ENCODE results near the gene ARHGAP45. TPM values are rescaled to one million over a fixed set of nuclear protein-coding genes. Genes with fewer than 3 reads are reported as not detected.

ARHGAP45 gene
- total RNA-seq, 1 donor from 2014 or later = 0.57 TPM

GRCh38 chr19:1115646-1116420, 48.9 kb downstream of the ARHGAP45 start:
- no peak overlapping the region for H3K4me3 Mint-ChIP-seq (ENCODE audit: unreplicated experiment)
- H3K36me3 Mint-ChIP-seq (ENCODE audit: low read depth) = peaks cover 6% of the 10 kb centered on the region
- DNase-seq (ENCODE audit: low spot score) = no peak
- TF ChIP-seq CTCF (IDR thresholded peaks at IDR 0.05) = no peak
- no peaks in the 10 kb centered on the region for H3K27me3 Mint-ChIP-seq (ENCODE audit: low read depth)
- peaks cover 6% of the 10 kb centered on the region for H3K4me1 Mint-ChIP-seq (ENCODE audit: low read depth)
- no peak overlapping the region for H3K27ac Mint-ChIP-seq (ENCODE audit: unreplicated experiment)
- no peaks in the 10 kb centered on the region for H3K9me3 Mint-ChIP-seq (ENCODE audit: low read depth)

GRCh38 chr19:1116726-1117581, 50.0 kb downstream of the ARHGAP45 start:
- no peak overlapping the region for H3K27ac Mint-ChIP-seq (ENCODE audit: unreplicated experiment)
- peaks cover 6% of the 10 kb centered on the region for H3K4me1 Mint-ChIP-seq (ENCODE audit: low read depth)
- TF ChIP-seq CTCF (IDR thresholded peaks at IDR 0.05) = no peak
- DNase-seq (ENCODE audit: low spot score) = no peak
- no peaks in the 10 kb centered on the region for H3K27me3 Mint-ChIP-seq (ENCODE audit: low read depth)
- H3K36me3 Mint-ChIP-seq (ENCODE audit: low read depth) = peaks cover 15% of the 10 kb centered on the region
- no peaks in the 10 kb centered on the region for H3K9me3 Mint-ChIP-seq (ENCODE audit: low read depth)
- H3K4me3 Mint-ChIP-seq (ENCODE audit: unreplicated experiment) = no peak overlapping the region

DNA sequence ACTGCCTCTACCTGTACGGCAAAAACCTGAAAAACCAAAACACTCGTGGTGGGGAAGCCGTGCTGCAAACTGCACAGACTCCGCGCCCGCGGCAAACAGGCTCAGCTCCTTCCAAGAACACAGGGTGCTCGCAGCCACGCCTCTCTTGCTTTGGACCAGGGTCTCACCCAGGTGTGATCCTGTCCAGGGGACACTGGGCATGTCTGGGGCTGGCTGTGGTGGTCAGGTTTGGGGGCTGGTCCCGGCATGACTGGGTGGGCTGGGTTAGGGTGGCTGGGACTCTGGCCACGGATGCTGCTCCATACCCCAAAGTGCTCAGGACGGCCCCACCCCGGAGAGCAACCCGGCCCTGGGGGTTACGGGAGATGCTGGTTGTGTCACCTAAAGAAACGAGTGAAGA, 50.7 kb downstream of the ARHGAP45 start:
- Mint-ChIP-seq H3K4me1 (ENCODE audit: low read depth) (peaks cover 6% of the 10 kb centered on the region), H3K4me3 (ENCODE audit: unreplicated experiment) (no peak overlapping the region), H3K27ac (ENCODE audit: unreplicated experiment) (no peak overlapping the region), H3K27me3 (ENCODE audit: low read depth) (no peaks in the 10 kb centered on the region), H3K9me3 (ENCODE audit: low read depth) (no peaks in the 10 kb centered on the region), H3K36me3 (ENCODE audit: low read depth) (peaks cover 15% of the 10 kb centered on the region)
- TF ChIP-seq CTCF (IDR thresholded peaks at IDR 0.05) = no peak
- DNase-seq (ENCODE audit: low spot score) = no peak

GRCh38 chr19:1118999-1119398, 52.0 kb downstream of the ARHGAP45 start:
- H3K4me3 Mint-ChIP-seq (ENCODE audit: unreplicated experiment) = no peak overlapping the region

More at GRCh38 chr19:1118999-1119398, 52.0 kb downstream of the ARHGAP45 start:
- no peaks in the 10 kb centered on the region for H3K27me3 Mint-ChIP-seq (ENCODE audit: low read depth)
- no peak for DNase-seq (ENCODE audit: low spot score)
- H3K36me3 Mint-ChIP-seq (ENCODE audit: low read depth) = peaks cover 18% of the 10 kb centered on the region
- peaks cover under 1% of the 10 kb centered on the region for H3K4me1 Mint-ChIP-seq (ENCODE audit: low read depth)
- no peak for TF ChIP-seq CTCF (IDR thresholded peaks at IDR 0.05)
- no peak overlapping the region for H3K27ac Mint-ChIP-seq (ENCODE audit: unreplicated experiment)
- H3K9me3 Mint-ChIP-seq (ENCODE audit: low read depth) = no peaks in the 10 kb centered on the region

Measured in chondrocyte (in vitro differentiated cells).